ENCODE measurements around the gene HDAC1.

DNA sequence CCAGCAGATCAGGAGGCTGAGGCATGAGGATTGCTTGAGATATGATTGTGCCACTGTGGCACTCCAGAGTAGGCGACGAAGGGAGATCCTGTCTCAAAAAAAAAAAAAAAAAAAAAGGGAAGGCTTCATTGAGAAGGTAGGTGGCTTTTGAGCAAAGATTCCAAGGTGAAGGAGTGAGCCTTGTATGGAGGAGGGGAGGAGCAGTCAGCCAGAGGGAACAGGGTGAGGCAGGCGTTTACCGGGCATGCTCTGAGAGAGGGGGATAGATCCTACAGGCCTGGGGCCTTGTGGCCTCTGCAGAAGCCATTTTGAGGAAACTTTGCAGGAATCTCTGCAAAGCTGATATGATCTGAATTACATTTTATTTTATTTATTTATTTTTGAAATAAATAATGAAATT lies 5.1 kb upstream of the HDAC1 start:
- TF ChIP-seq POLR2A (IDR thresholded peaks at IDR 0.05) (no peak), CTCF (IDR thresholded peaks at IDR 0.05) (no peak), POLR2AphosphoS5 (IDR thresholded peaks at IDR 0.05) (no peak), EP300 (IDR thresholded peaks at IDR 0.05) (no peak)

All from sigmoid colon (tissue), 4 donors.